GM18951 (cell line): Measurements from ENCODE around the gene CLDN22.

Source experiments
- POLR2A ChIP-seq: IDR thresholded peaks from 4 replicates; pipeline ENCODE4 v1.6.1; 2011; ENCODE audit warnings: mild to moderate bottlenecking; ENCODE audit not compliant: insufficient read length, insufficient read depth; ENCODE audit errors: extremely low read depth
- in situ Hi-C: fragments of 300-500 bp; cut with MboI; formaldehyde crosslinking; loops from one replicate; pipeline ENCODE4 v1.12.0; 2022; ENCODE audit warnings: low sequenced_read_pairs, mixed read lengths, inconsistent platforms; ENCODE audit not compliant: unreplicated experiment

CLDN22 gene

DNA sequence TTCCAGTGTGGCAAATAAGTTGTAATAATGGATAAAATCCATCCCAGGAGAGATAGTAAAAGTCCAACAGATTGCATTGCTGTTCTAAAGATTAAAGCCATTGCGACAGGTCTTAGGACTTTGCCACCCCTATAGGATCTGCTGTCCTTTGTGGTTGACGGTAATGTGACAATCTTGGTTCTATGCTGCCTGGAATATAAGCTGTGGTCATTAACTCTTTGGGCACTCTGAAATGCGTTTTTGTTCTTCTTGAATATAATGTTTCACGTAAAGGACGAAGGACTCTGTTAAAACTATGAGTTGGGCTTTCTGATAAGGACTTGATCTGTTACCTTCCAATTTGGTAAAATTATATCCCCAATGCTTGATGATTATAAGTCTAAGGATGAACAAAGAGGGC, 2.2 kb upstream of the CLDN22 start, which contains the start of gene CLDN24:
Gene CLDN24, minus strand, starts transcription at position 101 of the 400 bp plus-strand sequence. Its CDS starts 0 bp downstream, at position 101.
- in situ Hi-C loops = no loop called here
- TF ChIP-seq POLR2A = no peak

DNA sequence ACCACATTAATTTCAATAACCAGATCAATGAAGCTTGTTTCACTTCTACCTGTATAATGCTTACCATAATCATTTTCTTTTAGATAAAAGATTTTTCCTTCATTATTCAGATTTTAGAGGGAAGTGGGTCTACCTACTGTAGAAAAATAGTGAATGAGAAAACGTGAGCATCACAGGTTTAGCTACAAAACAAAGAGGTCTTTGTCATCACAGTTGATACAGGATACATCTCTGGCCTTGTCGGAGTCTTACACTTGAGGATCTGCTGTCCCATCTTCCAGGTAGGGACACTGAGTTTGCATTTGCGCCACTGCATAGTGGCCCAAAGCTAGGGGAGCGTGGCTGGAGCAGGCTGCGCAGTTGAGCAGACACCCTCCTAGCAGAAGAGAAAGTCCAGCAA, 1.4 kb upstream of the CLDN22 start:
- in situ Hi-C loops = no loop called here
- TF ChIP-seq POLR2A = no peak

- in situ Hi-C loops = no loop called here
- TF ChIP-seq POLR2A = no peak
Observed at GRCh38 chr4:183321079-183321478, 1.0 kb upstream of the CLDN22 start.

- in situ Hi-C loops = no loop called here
- no peak for TF ChIP-seq POLR2A
Observed at GRCh38 chr4:183318656-183319055, 1.4 kb downstream of the CLDN22 start.

GRCh38 chr4:183314806-183315205, 5.3 kb downstream of the CLDN22 start:
- TF ChIP-seq POLR2A = no peak
- in situ Hi-C loops = no loop called here

GRCh38 chr4:183314336-183314735, 5.7 kb downstream of the CLDN22 start:
- no peak for TF ChIP-seq POLR2A
- in situ Hi-C loops = no loop called here

GRCh38 chr4:183312841-183313240, 7.2 kb downstream of the CLDN22 start:
- TF ChIP-seq POLR2A = no peak
- in situ Hi-C loops = no loop called here

- no peak for TF ChIP-seq POLR2A
- in situ Hi-C loops = no loop called here
Observed at GRCh38 chr4:183306811-183307210, 13.3 kb downstream of the CLDN22 start.

GRCh38 chr4:183304538-183304937, 15.5 kb downstream of the CLDN22 start:
- TF ChIP-seq POLR2A = no peak
- in situ Hi-C loops = no loop called here

- no peak for TF ChIP-seq POLR2A
- in situ Hi-C loops = no loop called here
Observed at GRCh38 chr4:183304067-183304466, 16.0 kb downstream of the CLDN22 start.

GRCh38 chr4:183303301-183303700, 16.8 kb downstream of the CLDN22 start:
- in situ Hi-C loops = no loop called here
- no peak for TF ChIP-seq POLR2A

DNA sequence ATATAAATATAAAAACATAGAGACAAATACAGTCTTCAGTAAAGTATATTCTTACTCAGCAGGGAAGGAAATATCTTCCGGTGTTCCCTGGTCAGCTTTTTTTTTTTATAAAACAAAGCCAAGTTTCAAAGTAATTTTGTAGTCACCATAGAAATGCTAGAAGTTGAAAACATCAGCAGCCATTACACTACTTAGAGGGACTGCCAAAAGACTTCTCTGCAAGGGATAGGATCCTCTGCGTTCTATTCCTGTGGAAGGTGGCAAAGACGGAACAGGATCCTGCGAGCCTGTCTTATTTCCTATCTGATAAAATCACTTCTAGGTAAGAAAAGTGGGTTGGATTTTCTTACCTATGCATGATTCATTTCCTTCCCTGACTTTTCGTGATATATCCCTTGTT, 19.4 kb downstream of the CLDN22 start:
- TF ChIP-seq POLR2A = no peak
- in situ Hi-C loops = no loop called here

- in situ Hi-C loops = no loop called here
- TF ChIP-seq POLR2A = no peak
Observed at GRCh38 chr4:183300070-183300469, 20.0 kb downstream of the CLDN22 start.

DNA sequence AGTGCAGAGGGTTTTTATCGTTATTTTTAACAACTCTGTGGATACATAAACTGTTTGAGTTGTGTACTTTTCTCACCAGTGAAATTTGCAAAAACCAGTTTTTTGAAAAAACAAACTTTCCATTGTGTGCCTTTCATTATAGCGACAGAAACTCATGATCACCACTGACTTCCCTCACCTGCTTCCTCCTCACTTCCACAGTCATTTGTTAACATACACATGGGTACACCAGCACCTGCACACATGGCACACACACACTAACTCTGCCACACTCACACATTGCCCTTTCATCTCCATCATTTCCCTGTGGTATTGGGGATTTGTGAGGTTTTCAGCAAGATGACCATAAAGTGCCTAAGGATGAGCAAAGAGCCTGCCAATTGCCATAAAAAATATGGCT, 20.6 kb downstream of the CLDN22 start:
- no peak for TF ChIP-seq POLR2A
- in situ Hi-C loops = no loop called here

DNA sequence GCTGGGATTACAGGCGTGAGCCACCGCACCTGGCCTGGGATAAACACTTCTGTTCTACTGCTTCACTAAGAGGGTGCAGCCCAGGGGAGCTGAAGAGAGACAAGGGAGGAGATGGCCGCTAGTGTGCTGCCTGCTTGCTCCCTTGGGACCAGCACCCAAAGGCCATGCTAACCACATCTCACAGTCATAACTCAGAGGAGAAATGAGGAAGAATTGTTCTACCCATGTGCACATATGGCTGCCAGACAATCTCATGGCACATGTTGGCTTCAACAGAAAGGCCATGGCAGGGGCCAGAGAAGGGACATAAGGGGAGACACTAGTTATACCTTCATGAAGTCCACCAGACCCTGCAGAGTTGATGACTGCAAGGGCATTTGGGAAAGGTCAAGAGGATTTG, 22.4 kb downstream of the CLDN22 start:
- no peak for TF ChIP-seq POLR2A
- in situ Hi-C loops = no loop called here
